Heart left ventricle (tissue), 16 donors: Measurements from ENCODE around the gene ASIC3. TPM values are rescaled to one million over a fixed set of nuclear protein-coding genes. Genes with fewer than 3 reads are reported as not detected.
A peak's percentile ranks its signal among the peaks of the same experiment; 100 is the strongest.

Experiments
- ATAC-seq, 4 donors: fragments of 200-7000 bp; cut with Tn5 transposase; one replicate each; pipeline ENCODE4 v1.9.1; 2020 to 2022; ENCODE audit warnings: moderate library complexity in 4 of 4, mild to moderate bottlenecking in 3 of 4, moderate number of reproducible peaks in 1 of 4
- DNase-seq, 5 donors: peaks; one replicate each; pipeline ENCODE4 v3.0.0-alpha.2; 2020
- H3K27ac ChIP-seq, 12 donors: fragments of 200-600 bp; sonication (generic) in 4 of 12; one replicate each; pipeline versions ENCODE4 v1.5.0 to v1.8.0; 2016 to 2022; ENCODE audit warnings: mild to moderate bottlenecking in 2 of 12
- H3K27me3 ChIP-seq, 9 donors: fragments of 200-600 bp; sonication (generic) in 2 of 9; one replicate each; pipeline versions ENCODE4 v1.5.1 to v1.8.0; 2016 to 2022; ENCODE audit warnings: mild to moderate bottlenecking in 3 of 9
- H3K36me3 ChIP-seq, 9 donors: fragments of 200-600 bp; sonication (generic) in 2 of 9; one replicate each; pipeline versions ENCODE4 v1.5.0 to v1.8.0; 2018 to 2022; ENCODE audit warnings: mild to moderate bottlenecking in 2 of 9
- H3K4me1 ChIP-seq, 12 donors: fragments of 200-600 bp; sonication (generic) in 4 of 12; one replicate each; pipeline versions ENCODE4 v1.5.0 to v1.8.0; 2016 to 2022; ENCODE audit warnings: mild to moderate bottlenecking in 3 of 12
- H3K4me3 ChIP-seq, 12 donors: fragments of 200-600 bp; sonication (generic) in 4 of 12; one replicate each; pipeline versions ENCODE4 v1.5.0 to v1.8.0; 2017 to 2022; ENCODE audit warnings: mild to moderate bottlenecking in 9 of 12, moderate library complexity in 4 of 12
- H3K9me3 ChIP-seq, 12 donors: fragments of 200-600 bp; sonication (generic) in 4 of 12; one replicate each; pipeline versions ENCODE4 v1.5.0 to v1.8.0; 2016 to 2022; ENCODE audit warnings: mild to moderate bottlenecking in 1 of 12
- CTCF ChIP-seq, 12 donors: fragments of 200-600 bp; sonication (generic) in 4 of 12; IDR thresholded peaks; one replicate each; pipeline versions ENCODE4 v1.5.0 to v1.8.0; 2018 to 2022; ENCODE audit warnings: antibody characterized with exemption in 12 of 12, mild to moderate bottlenecking in 5 of 12
- POLR2A ChIP-seq, 2 donors: fragments of 450-650 bp; IDR thresholded peaks; one replicate each; pipeline ENCODE4 v1.6.1; 2017; ENCODE audit warnings: antibody characterized with exemption in 2 of 2, mild to moderate bottlenecking in 2 of 2, moderate library complexity in 2 of 2
- WGBS, 4 donors: extraction: QIAGEN DNeasy Blood & Tissue Kit in 2 of 4; methylation state at CpG; one replicate each; pipeline versions ENCODE4 v1.1.5 to v1.1.7; 2013 to 2018; 5-methylcytosine and 5-hydroxymethylcytosine counted together
- intact Hi-C, 10 donors: fragments of 100-400 bp; cut with DNase I; formaldehyde crosslinking; loops; one replicate each; pipeline versions ENCODE4 v1.11.1 to v1.14.2; 2022
- polyA plus RNA-seq, 2 donors: library from polyadenylated mRNA; stranded (reverse); fragments of 200-250 nt; gene quantifications; one replicate each; pipeline ENCODE4 v1.2.3, GENCODE V29; 2013
- total RNA-seq, 9 donors: library from RNA; depleted of rRNA in 2 of 9; stranded (reverse); fragments of >200 nt in 2 of 9; fragmentation: NEBNext Ultra II Directional in 3 of 9; extraction: Animal tissue kit (Norgen Biotek cat#: 25700) in 3 of 9; gene quantifications; one replicate each; pipeline versions ENCODE4 v1.1.0 to v1.2.4, GENCODE V29; 2016 to 2023
- donor health status: ischemic (EF 13 %, LVEDD 7.1; RV severe dilation, severe dysfunction).
- donor health status: healthy with polysubstance abuse.
- donor health status: DM: no; HTN: yes; CAD: no.
- donor health status: DM: no; HTN: no; CAD: no.
- donor health status: ischemic (EF 25% LVEDD 6.9; RV normal size, moderate dysfunction).
- donor health status: ischemic (EF 25% LVEDD 5.7; RV mildly dilated, moderate dysfunction).
- donor health status: healthy.
- donor health status: DM: yes; HTN: yes; CAD: no.
- donor health status: ischemic (EF 35%, LVEDD 5.7; RV mildly dilated, moderate dysfunction).
- donor health status: nonischemic (EF 11% LVEDD 7.7; RV severe dilation, severe dysfunction).
- donor health status: DM: yes; HTN: yes; CAD: no.
- donor health status: PGD.
- donor health status: ischemic (EF 29% LVEDD 5.4; RV normal size, mild dysfunction).
- donor health status: nonischemic (EF 23%, LVEDD 6.1; RV moderate dilation, normal function).

ASIC3 gene
- total and polyA plus RNA-seq, 11 donors, result 2.7 to 12.9 (median 4.8) TPM

GRCh38 chr7:151015967-151016366 is 32.4 kb upstream of the ASIC3 start:
- Histone ChIP-seq H3K9me3 (no peaks in the 10 kb centered on the region), H3K4me3 (no peak overlapping the region), H3K27ac (no peak overlapping the region), H3K27me3 (peaks cover 3 to 45% (median 25%) of the 10 kb centered on the region in 9 donors), H3K36me3 (peaks cover 0 to 6% (median 0%) of the 10 kb centered on the region in 9 donors), H3K4me1 (peaks cover 0 to 56% (median 23%) of the 10 kb centered on the region in 12 donors)
- no peak for DNase-seq
- intact Hi-C loops, result loop anchor here in 1 of 10 donors (5.0 kb wide), 1 partner anchor 96 kb away; no protein-coding TSS in a partner anchor
- peak in 1 of 4 donors; percentile 25 for ATAC-seq
- WGBS, 4 donors, result 68 to 80% (median 73%) methylated on average over 5 of the region's 5 CpGs
- TF ChIP-seq CTCF (IDR thresholded peaks at IDR 0.05), result no peak
- no peak for TF ChIP-seq POLR2A (IDR thresholded peaks at IDR 0.05)

- TF ChIP-seq POLR2A (IDR thresholded peaks at IDR 0.05) (no peak), CTCF (IDR thresholded peaks at IDR 0.05) (no peak)
- ATAC-seq, result no peak
- H3K4me3 ChIP-seq, result no peak overlapping the region
- H3K27me3 ChIP-seq, result peaks cover 3 to 48% (median 25%) of the 10 kb centered on the region in 9 donors
- H3K4me1 ChIP-seq, result peaks cover 0 to 51% (median 23%) of the 10 kb centered on the region in 12 donors
- H3K27ac ChIP-seq, result no peak overlapping the region
- peaks cover 0 to 6% (median 0%) of the 10 kb centered on the region in 9 donors for H3K36me3 ChIP-seq
- intact Hi-C loops, result loop anchor here in 1 of 10 donors (5.0 kb wide), 1 partner anchor 96 kb away; no protein-coding TSS in a partner anchor
- H3K9me3 ChIP-seq, result no peaks in the 10 kb centered on the region
- 78 to 82% (median 80%) methylated on average over 8 of the region's 8 CpGs for WGBS, 4 donors
- DNase-seq, result no peak
Measured at GRCh38 chr7:151016505-151016904, 31.8 kb upstream of the ASIC3 start.

DNA sequence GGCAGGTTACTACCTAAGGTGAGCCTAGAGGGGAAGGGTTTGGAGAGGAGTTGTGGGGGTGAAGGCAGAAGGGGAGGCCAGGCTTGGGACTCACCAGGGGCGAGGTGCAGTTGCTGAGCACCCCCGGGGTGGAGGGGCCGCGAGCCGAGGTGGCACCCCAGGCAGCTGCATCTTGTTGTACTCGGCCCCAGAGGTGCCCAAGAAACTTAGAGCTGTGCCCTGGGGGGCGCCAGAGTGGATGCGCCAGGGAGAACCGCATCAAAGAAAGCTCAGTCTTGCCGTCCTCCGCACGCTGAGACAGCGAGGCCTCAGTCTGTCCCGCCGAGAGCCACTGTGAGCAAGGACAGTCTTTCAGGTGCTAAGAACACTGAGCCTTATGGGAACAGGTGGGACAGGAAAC is 31.4 kb upstream of the ASIC3 start:
- WGBS, 4 donors, result 77 to 93% (median 86%) methylated on average over 15 of the region's 15 CpGs
- no peak for TF ChIP-seq POLR2A (IDR thresholded peaks at IDR 0.05)
- no peak for TF ChIP-seq CTCF (IDR thresholded peaks at IDR 0.05)
- no peaks in the 10 kb centered on the region for H3K9me3 ChIP-seq
- H3K36me3 ChIP-seq, result peaks cover 0 to 6% (median 0%) of the 10 kb centered on the region in 9 donors
- intact Hi-C loops, result loop anchor here in 1 of 10 donors (5.0 kb wide), 1 partner anchor 95 kb away; no protein-coding TSS in a partner anchor
- ATAC-seq, result no peak
- peaks cover 0 to 47% (median 23%) of the 10 kb centered on the region in 12 donors for H3K4me1 ChIP-seq
- no peak overlapping the region for H3K27ac ChIP-seq
- H3K4me3 ChIP-seq, result no peak overlapping the region
- peaks cover 3 to 48% (median 25%) of the 10 kb centered on the region in 9 donors for H3K27me3 ChIP-seq
- no peak for DNase-seq

GRCh38 chr7:151017370-151017952 is 30.9 kb upstream of the ASIC3 start:
- DNase-seq (no peak), ATAC-seq (no peak)
- H3K36me3 ChIP-seq, result peaks cover 0 to 6% (median 0%) of the 10 kb centered on the region in 9 donors
- WGBS, 4 donors, result 45 to 61% (median 50%) methylated on average over 11 to 13 of the region's 13 CpGs
- TF ChIP-seq CTCF (IDR thresholded peaks at IDR 0.05) (no peak), POLR2A (IDR thresholded peaks at IDR 0.05) (no peak)
- intact Hi-C loops, result loop anchor here in 1 of 10 donors (5.0 kb wide), 1 partner anchor 95 kb away; no protein-coding TSS in a partner anchor
- H3K27ac ChIP-seq, result no peak overlapping the region
- no peak overlapping the region for H3K4me3 ChIP-seq
- no peaks in the 10 kb centered on the region for H3K9me3 ChIP-seq
- H3K27me3 ChIP-seq, result peaks cover 3 to 48% (median 25%) of the 10 kb centered on the region in 9 donors
- H3K4me1 ChIP-seq, result peaks cover 0 to 41% (median 21%) of the 10 kb centered on the region in 12 donors
